ENCODE data around the gene COLEC11. TPM values are rescaled to one million over a fixed set of nuclear protein-coding genes. Genes with fewer than 3 reads are reported as not detected.

The COLEC11 gene
- total and polyA plus RNA-seq, 2 of the 13 experiments (the other 11 are each of a cell fraction or from before 2014, with no cell fraction given), result 1.5 to 3.0 TPM

GRCh38 chr2:3604991-3605961, 10.4 kb downstream of the COLEC11 start (continued):
- TF ChIP-seq ZNF574 (CRISPR knock-in tag; IDR thresholded peaks at IDR 0.05), result peak; percentile 62; the same call in 1 of the 2 replicates
- no peak for TF ChIP-seq ZNF276 (CRISPR knock-in tag; IDR thresholded peaks at IDR 0.05; ENCODE audit: low read depth)
- no peak for TF ChIP-seq HDAC2 (CRISPR knock-in tag; IDR thresholded peaks at IDR 0.05)
- TF ChIP-seq SRY (CRISPR knock-in tag; IDR thresholded peaks at IDR 0.05), result no peak; the same call in 1 of the 2 replicates
- TF ChIP-seq MATR3 (CRISPR knock-in tag; IDR thresholded peaks at IDR 0.05), result no peak
- TF ChIP-seq ZNF850 (CRISPR knock-in tag; conservative IDR thresholded peaks at IDR 0.05), result no peak
- TF ChIP-seq ZNF737 (CRISPR knock-in tag; IDR thresholded peaks at IDR 0.05; ENCODE audit: borderline replicate concordance), result no peak
- no peak for TF ChIP-seq PAF1 (CRISPR knock-in tag; IDR thresholded peaks at IDR 0.05)
- no peak for TF ChIP-seq RFX3 (CRISPR knock-in tag; IDR thresholded peaks at IDR 0.05)
- no peak for TF ChIP-seq FOXP1 (IDR thresholded peaks at IDR 0.05)
- no peak for TF ChIP-seq FOXP1 (CRISPR knock-in tag; IDR thresholded peaks at IDR 0.05)
- TF ChIP-seq UBTF (CRISPR knock-in tag; IDR thresholded peaks at IDR 0.05), result no peak
- TF ChIP-seq ZNF713 (CRISPR knock-in tag; IDR thresholded peaks at IDR 0.05), result 0 out of 2 replicates have a peak, but pooled peaks have one; percentile 6
- TF ChIP-seq NFE2L1 (CRISPR knock-in tag; IDR thresholded peaks at IDR 0.05; ENCODE audit: borderline replicate concordance), result no peak
- TF ChIP-seq KDM5B (CRISPR knock-in tag; IDR thresholded peaks at IDR 0.05; ENCODE audit: borderline replicate concordance), result 0 out of 2 replicates have a peak, but pooled peaks have one; percentile 15
- TF ChIP-seq NCOA2 (CRISPR knock-in tag; IDR thresholded peaks at IDR 0.05), result no peak; the same call in 1 of the 2 replicates
- TF ChIP-seq ZNF607 (CRISPR knock-in tag; IDR thresholded peaks at IDR 0.05; ENCODE audit: borderline replicate concordance), result no peak
- no peak for TF ChIP-seq ZNF143 (CRISPR knock-in tag; IDR thresholded peaks at IDR 0.05)
- TF ChIP-seq TIGD3 (CRISPR knock-in tag; IDR thresholded peaks at IDR 0.05; ENCODE audit: borderline replicate concordance), result no peak
- no peak for TF ChIP-seq MLLT10 (CRISPR knock-in tag; IDR thresholded peaks at IDR 0.05)
